Activated effector memory CD4-positive, alpha-beta T cell treated with Interleukin-2 at 50 U/mL for 16 hours (primary cell): ENCODE measurements around the gene NKX6-2.
"Not testable (repeated sequence)": the region's sequence is repeated elsewhere in the genome, so short reads cannot be mapped to it uniquely, and the experiment has no call there.

Experiments
- DNase-seq: peaks from one replicate; pipeline ENCODE4 v3.0.0-alpha.2; 2020

The NKX6-2 gene

GRCh38 chr10:132777441-132777840 is 8.5 kb downstream of the NKX6-2 start:
- no peak for DNase-seq

GRCh38 chr10:132776821-132777220 is 9.1 kb downstream of the NKX6-2 start:
- no peak for DNase-seq

- no peak for DNase-seq
Measured at GRCh38 chr10:132776186-132776585, 9.8 kb downstream of the NKX6-2 start.

GRCh38 chr10:132774902-132775863 is 10.8 kb downstream of the NKX6-2 start:
- no peak for DNase-seq

- DNase-seq: no peak
Measured at GRCh38 chr10:132774181-132774901, 11.6 kb downstream of the NKX6-2 start.

- not testable (repeated sequence) for DNase-seq
Measured at GRCh38 chr10:132772816-132773215, 13.1 kb downstream of the NKX6-2 start.

GRCh38 chr10:132770061-132771021 is 15.6 kb downstream of the NKX6-2 start:
- DNase-seq: no peak

- no peak for DNase-seq
Measured at GRCh38 chr10:132768346-132769248, 17.4 kb downstream of the NKX6-2 start.

- no peak for DNase-seq
Measured at GRCh38 chr10:132766291-132766690, 19.7 kb downstream of the NKX6-2 start.

- no peak for DNase-seq
Measured at GRCh38 chr10:132765435-132765834, 20.5 kb downstream of the NKX6-2 start.

- no peak for DNase-seq
Measured at GRCh38 chr10:132764108-132764507, 21.8 kb downstream of the NKX6-2 start.

- DNase-seq: no peak
Measured at GRCh38 chr10:132763545-132763944, 22.4 kb downstream of the NKX6-2 start.

GRCh38 chr10:132762267-132762666 is 23.7 kb downstream of the NKX6-2 start:
- DNase-seq: no peak

GRCh38 chr10:132761395-132762060 is 24.4 kb downstream of the NKX6-2 start:
- no peak for DNase-seq

GRCh38 chr10:132758865-132759264 is 27.1 kb downstream of the NKX6-2 start:
- DNase-seq: no peak

- no peak for DNase-seq
Measured at GRCh38 chr10:132757171-132757570, 28.8 kb downstream of the NKX6-2 start.

GRCh38 chr10:132756591-132756990 is 29.4 kb downstream of the NKX6-2 start:
- DNase-seq: no peak

- no peak for DNase-seq
Measured at GRCh38 chr10:132755166-132755711, 30.7 kb downstream of the NKX6-2 start.

- DNase-seq: no peak
Measured at GRCh38 chr10:132754071-132754470, 31.9 kb downstream of the NKX6-2 start.

- DNase-seq: no peak
Measured at GRCh38 chr10:132753596-132753995, 32.4 kb downstream of the NKX6-2 start.

- no peak for DNase-seq
Measured at GRCh38 chr10:132752961-132753360, 33.0 kb downstream of the NKX6-2 start.
